ENCODE results near the gene ZNF586. TPM values are rescaled to one million over a fixed set of nuclear protein-coding genes. Genes with fewer than 3 reads are reported as not detected.
A peak's percentile ranks its signal among the peaks of the same experiment; 100 is the strongest.

Gene ZNF586
- total and polyA plus RNA-seq, 7 donors, result 4.8 to 17.3 (median 14.7) TPM

- WGBS, 2 donors, result 1 to 2% methylated on average over 51 of the region's 51 CpGs
- Histone ChIP-seq H3K4me1 (peaks cover 0 to 26% (median 22%) of the 10 kb centered on the region in 4 donors), H3K9me3 (peaks cover 0 to 15% (median 13%) of the 10 kb centered on the region in 4 donors), H3K27me3 (no peaks in the 10 kb centered on the region), H3K4me3 (peak within 1 kb of the TSS; percentile 67 to 91 (median 78)), H3K27ac (peak within 1 kb of the TSS; percentile 82 to 89 (median 84)), H3K36me3 (peaks cover 9 to 31% (median 22%) of the 10 kb centered on the region in 4 donors)
- TF ChIP-seq EP300 (IDR thresholded peaks at IDR 0.05), result no peak
- no peak for TF ChIP-seq CTCF (IDR thresholded peaks at IDR 0.05)
- peak; percentile 51 to 68 (median 61) for TF ChIP-seq POLR2AphosphoS5 (IDR thresholded peaks at IDR 0.05)
- no peak for TF ChIP-seq POLR2A (IDR thresholded peaks at IDR 0.05)
- DNase-seq, result peak; percentile 87
- intact Hi-C loops (cut with DNase I), result loop anchor here (2.0 to 5.0 kb wide), 2 partner anchors 22 to 70 kb away; partner anchors contain the start of gene ZNF586
Observed at GRCh38 chr19:57746580-57747471, 22.6 kb upstream of the ZNF586 start, which contains the start of gene ZNF776. Gene ZNF776, plus strand, starts transcription at chr19:57746815. Its CDS starts 244 bp downstream, at chr19:57747059.

DNA sequence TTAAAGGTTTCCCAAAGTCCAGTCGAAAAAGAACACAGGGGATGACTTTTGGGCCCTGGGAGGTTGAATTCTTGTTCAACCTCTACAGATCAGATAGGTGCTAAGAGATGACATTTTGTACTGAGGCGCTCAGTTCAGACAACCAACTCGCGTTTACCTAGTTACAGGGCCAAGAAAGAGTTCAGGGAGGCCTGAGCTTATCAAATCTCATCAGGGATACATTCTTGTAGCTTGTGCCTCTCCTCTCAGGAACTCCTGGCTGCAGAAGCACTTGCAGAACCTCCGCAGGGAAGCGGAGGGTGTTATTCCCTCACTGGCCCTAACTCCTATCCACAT lies 22.0 kb upstream of the ZNF586 start:
- H3K27ac ChIP-seq, result peak overlapping the region in 3 of 4 donors; percentile 82 to 89 (median 84)
- peaks cover 0 to 26% (median 22%) of the 10 kb centered on the region in 4 donors for H3K4me1 ChIP-seq
- intact Hi-C loops (cut with DNase I), result loop anchor here (2.0 to 5.0 kb wide), 2 partner anchors 21 to 70 kb away; partner anchors contain the start of gene ZNF586
- 50 to 64% methylated on average over 6 of the region's 6 CpGs for WGBS, 2 donors
- H3K36me3 ChIP-seq, result peaks cover 15 to 37% (median 28%) of the 10 kb centered on the region in 4 donors
- no peak for DNase-seq
- TF ChIP-seq EP300 (IDR thresholded peaks at IDR 0.05) (no peak), POLR2A (IDR thresholded peaks at IDR 0.05) (no peak), POLR2AphosphoS5 (IDR thresholded peaks at IDR 0.05) (no peak), CTCF (IDR thresholded peaks at IDR 0.05) (no peak)
- H3K27me3 ChIP-seq, result no peaks in the 10 kb centered on the region
- H3K9me3 ChIP-seq, result peaks cover 0 to 20% (median 15%) of the 10 kb centered on the region in 4 donors
- H3K4me3 ChIP-seq, result peak overlapping the region; percentile 67 to 91 (median 78)

DNA sequence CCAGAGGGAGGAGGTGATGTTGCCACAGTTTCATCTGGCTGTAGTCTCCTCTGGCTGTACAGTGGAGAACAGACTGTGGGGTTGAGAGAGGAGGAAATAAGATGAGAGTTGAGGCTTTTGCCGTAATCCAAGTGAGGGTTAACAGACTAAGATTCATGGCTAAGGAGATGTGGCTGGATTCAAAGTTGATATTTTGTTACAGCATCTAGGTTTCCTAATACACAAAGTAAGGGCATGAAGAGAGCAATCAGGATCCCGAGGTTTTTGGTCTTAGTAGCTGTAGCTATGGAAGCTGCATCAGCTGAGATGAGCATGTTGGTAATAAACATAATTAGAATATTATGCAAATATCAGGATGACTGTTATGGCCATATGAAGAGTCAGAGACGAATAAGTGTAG lies 21.4 kb upstream of the ZNF586 start:
- WGBS, 2 donors, result 95 to 98% methylated on average over 3 of the region's 3 CpGs
- no peaks in the 10 kb centered on the region for H3K27me3 ChIP-seq
- no peak overlapping the region for H3K27ac ChIP-seq
- peaks cover 0 to 26% (median 18%) of the 10 kb centered on the region in 4 donors for H3K9me3 ChIP-seq
- peak overlapping the region in 3 of 4 donors; percentile 67 to 88 (median 69) for H3K4me3 ChIP-seq
- intact Hi-C loops (cut with DNase I), result loop anchor here (5.0 kb wide), 1 partner anchor 69 kb away; no protein-coding TSS in a partner anchor
- H3K36me3 ChIP-seq, result peaks cover 19 to 43% (median 34%) of the 10 kb centered on the region in 4 donors
- TF ChIP-seq CTCF (IDR thresholded peaks at IDR 0.05), result no peak
- no peak for TF ChIP-seq POLR2A (IDR thresholded peaks at IDR 0.05)
- no peak for TF ChIP-seq EP300 (IDR thresholded peaks at IDR 0.05)
- no peak for TF ChIP-seq POLR2AphosphoS5 (IDR thresholded peaks at IDR 0.05)
- peaks cover 0 to 26% (median 22%) of the 10 kb centered on the region in 4 donors for H3K4me1 ChIP-seq
- no peak for DNase-seq

DNA sequence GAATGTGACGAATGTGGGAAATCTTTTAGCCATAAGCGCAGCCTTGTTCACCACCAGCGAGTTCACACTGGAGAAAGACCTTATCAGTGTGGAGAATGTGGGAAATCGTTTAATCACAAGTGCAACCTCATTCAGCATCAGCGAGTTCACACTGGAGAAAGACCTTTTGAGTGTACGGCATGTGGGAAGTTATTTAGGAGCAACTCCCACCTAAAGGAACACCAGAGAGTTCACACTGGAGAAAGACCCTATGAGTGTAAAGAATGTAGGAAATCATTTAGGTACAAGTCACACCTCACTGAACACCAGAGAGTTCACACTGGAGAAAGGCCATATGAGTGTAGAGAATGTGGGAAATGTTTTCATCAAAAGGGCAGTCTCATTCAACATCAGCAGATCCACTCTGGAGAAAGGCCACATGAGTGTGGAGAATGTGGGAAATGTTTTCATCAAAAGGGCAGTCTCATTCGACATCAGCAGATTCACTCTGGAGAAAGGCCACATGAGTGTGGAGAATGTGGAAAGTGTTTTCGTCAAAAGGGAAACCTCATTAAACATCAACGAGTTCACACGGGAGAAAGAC lies 15.3 kb upstream of the ZNF586 start:
- DNase-seq, result no peak
- no peaks in the 10 kb centered on the region for H3K27me3 ChIP-seq
- H3K4me3 ChIP-seq, result no peak overlapping the region
- H3K27ac ChIP-seq, result no peak overlapping the region
- peaks cover 14 to 49% (median 32%) of the 10 kb centered on the region in 4 donors for H3K9me3 ChIP-seq
- intact Hi-C loops (cut with DNase I), result no loop called here
- peaks cover 51 to 99% (median 66%) of the 10 kb centered on the region in 4 donors for H3K36me3 ChIP-seq
- WGBS, 2 donors, result 97% methylated on average over 10 of the region's 10 CpGs
- peaks cover 0 to 6% (median 3%) of the 10 kb centered on the region in 4 donors for H3K4me1 ChIP-seq
- TF ChIP-seq POLR2A (IDR thresholded peaks at IDR 0.05) (no peak), POLR2AphosphoS5 (IDR thresholded peaks at IDR 0.05) (no peak), EP300 (IDR thresholded peaks at IDR 0.05) (no peak), CTCF (IDR thresholded peaks at IDR 0.05) (no peak)
